GM21723 (cell line): ENCODE results near the gene SYK.

Experiments used
- ATAC-seq: cut with Tn5 transposase; IDR thresholded peaks from one replicate; pipeline ENCODE4 v1.9.1; 2021; ENCODE audit warnings: mild to moderate bottlenecking, moderate library complexity; ENCODE audit not compliant: unreplicated experiment

The SYK gene

DNA sequence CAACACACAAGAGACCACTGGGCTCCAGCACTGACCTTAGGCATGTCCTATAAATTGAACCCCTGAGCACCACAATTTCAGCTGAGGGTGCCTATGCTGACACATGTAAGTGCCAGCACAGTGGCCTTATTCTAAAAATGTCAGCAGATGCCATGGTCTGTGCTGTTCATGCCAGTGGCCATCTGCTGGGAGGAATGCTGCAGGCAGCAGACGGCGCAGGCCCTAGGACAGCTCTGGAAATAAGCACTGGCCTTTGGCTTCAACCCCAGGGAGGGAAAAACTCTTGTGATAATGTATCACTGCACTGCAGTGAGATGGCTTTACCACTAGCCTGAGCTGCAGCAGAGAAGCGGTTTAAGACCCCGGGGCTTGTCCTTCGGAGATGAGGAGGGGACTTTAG lies 98.5 kb downstream of the SYK start:
- ATAC-seq: no peak

DNA sequence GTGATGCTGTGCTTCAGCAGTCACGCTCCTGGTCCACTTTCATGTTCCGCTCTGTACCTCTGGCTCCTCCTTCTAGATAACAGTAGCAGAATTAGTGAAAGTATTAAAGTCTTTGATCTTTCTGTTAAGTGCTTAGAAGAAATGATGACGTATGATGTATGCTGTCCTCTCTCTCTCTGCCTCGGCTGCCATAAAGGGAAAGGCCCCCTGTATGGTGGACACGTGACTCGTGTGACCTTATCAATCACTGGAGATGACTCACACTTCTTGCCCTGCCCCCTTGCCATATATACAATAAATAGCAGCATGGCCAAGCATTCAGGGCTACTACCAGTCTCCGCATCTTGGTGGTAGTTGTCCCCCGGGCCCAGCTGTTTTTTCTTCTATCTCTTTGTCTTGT lies 100.3 kb downstream of the SYK start:
- no peak for ATAC-seq

DNA sequence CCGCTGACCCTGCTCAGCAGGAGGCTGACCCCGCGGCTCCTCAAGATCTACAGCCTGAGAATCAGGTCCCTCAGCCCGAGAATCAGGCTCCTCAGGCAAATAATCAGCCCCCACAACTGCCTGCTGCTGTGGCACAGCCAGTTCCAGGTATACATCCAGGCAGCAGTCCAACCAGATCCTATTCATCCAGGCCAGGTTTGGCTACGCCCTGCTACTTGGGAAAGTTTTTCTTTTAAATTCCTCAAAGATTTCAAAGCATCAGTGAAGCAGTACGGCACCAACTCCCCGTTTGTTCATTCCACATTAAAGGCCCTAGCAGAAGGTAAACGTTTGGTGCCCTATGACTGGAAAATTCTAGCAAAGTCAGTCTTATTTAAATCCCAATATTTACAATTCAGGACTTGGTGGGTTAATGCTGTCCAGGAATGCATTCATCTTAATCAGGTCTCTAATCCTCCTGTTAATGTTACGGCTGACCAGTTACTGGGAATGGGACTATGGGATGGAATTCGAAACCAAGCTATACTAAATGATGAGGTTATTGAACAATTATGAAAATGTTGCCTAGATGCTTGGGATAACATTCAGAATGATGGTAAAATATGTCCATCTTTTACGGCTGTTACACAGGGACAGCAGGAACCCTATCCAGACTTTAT lies 102.3 kb downstream of the SYK start:
- ATAC-seq: no peak

DNA sequence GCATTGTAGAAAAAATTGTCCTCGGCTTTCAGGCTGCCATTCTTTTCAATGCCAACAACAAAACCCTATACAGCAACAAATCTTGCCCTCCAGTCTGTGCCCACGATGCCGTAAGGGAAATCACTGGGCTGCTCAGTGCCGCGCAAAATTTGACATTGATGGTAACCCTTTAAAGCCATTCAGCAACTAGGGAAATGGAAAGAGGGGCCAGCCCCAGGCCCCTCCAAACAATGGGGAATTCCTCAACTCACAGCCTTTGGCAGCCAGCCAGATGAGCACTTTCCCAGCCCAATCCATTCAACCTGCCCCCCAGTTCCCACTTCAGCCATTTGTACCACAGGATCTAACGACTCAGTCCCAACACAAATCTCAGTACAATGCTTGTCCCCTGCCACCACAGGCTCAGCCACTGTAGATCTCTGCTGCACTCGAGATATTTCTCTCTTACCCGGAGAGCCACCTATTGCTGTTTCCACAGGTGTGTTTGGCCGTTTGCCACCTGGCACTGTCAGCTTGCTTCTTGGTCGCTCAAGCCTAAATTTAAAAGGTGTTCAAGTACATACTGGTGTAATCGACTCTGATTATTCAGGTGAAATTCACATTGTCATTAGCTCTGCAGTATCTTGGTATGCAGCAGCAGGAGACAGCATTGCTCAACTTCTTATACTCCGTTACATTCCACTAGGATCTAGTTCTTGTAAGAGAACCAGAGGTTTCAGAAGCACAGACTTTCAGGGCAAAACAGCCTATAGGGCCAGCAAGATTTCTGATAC lies 103.3 kb downstream of the SYK start:
- no peak for ATAC-seq

DNA sequence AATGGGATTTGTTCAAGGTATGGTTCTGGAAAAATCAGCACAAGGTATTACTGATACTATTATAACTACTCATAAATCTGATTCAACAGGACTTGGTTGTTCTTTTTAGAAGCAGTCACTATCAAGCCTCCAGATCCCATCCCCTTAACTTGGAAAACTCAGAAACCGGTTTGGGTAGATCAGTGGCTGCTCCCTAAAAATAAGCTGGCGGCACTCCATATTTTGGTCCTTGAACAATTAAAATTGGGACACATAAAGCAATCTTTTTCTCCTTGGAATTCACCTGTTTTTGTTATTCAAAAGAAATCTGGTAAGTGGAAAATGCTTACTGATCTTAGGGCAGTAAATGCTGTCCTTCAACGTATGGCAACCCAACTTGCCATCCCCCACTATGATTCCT lies 104.2 kb downstream of the SYK start:
- no peak for ATAC-seq

DNA sequence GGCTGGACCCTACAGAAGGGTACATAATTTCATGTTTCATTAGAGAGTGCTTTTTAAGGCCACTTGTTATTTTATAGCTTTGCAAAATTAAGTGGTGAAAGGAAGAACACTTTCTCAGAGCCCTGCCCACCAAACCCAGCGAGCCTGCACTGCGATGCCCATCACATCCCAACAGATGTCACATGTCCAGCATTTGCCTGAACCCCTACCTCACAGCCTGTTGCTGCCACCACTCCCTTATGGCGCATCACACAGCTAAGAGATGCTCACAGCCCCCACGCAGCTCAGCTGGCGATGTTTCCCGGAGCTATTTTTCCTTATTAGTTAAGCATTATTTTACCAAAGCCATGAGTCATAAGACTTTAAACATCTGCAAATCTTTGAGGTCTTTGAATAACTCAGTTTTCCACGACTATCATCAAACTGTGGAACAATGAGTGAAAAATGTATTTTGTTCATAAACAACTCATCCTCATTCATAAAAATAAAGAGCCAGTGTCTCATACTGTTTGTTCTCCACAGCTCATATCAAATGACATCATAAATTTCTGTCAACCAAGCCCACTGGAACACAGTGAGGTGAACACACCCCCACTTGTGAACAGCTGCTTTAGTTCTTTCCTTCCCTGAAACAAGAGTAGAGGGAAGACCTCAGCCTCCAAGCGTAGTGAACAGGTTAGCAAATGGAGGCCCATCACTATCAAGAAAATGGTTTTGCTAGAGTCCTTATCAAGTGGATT lies 104.9 kb downstream of the SYK start:
- no peak for ATAC-seq

DNA sequence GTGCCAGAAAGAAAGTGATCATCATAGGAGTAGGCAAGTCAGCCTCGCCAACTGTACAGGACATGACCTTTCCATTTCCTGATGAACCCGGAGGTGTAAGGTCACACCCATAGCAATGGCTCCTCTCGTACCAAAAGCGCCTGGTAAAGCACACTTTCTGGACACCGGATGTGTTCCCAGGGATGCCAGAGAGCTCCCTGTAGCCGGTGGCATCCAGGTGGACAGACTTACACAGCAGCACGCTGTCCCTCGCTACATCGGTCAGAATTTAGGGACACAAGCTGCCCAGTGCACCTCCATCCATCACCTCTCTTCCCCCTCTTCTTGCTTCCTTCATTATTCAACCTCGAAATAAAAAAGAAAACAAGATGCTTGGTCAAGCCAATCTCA lies 105.4 kb downstream of the SYK start:
- ATAC-seq: no peak

DNA sequence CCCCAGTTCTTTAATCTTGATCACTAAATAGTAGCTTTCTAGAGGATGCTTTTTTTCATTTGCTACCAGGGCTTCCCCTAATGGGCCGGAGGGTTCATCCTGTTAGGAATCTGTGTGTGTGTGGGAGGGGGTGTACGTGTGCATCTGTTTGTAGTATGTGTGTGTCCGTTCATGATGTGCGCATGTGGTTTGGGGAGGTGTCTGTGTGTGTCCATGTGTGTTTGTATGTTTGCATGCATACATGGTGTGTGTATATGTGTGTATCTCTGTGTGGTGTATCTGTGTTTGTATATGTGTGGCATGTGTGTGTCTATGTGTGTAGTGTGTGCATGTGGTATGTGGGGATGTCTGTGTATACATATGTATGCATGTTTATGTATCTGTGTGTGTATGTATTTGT lies 106.2 kb downstream of the SYK start:
- no peak for ATAC-seq

DNA sequence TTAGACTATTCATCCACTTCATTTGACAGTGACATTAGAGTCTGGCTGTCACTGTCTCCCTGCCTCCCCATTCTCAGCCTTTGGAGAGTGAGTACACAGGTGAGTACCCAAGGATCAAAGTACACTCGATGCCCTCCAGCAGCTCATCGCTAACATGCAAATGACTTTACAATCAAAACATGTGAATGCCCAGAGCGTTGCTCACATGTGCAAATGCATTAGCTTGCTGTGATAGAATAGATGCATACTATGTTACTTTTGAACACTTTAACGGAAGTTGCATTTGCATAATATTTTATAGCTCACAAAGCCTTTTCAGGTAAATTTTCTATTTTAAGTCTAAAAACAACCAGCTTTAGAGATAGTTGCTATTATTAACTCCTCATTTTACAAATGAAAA lies 107.6 kb downstream of the SYK start:
- peak; percentile 58 for ATAC-seq

DNA sequence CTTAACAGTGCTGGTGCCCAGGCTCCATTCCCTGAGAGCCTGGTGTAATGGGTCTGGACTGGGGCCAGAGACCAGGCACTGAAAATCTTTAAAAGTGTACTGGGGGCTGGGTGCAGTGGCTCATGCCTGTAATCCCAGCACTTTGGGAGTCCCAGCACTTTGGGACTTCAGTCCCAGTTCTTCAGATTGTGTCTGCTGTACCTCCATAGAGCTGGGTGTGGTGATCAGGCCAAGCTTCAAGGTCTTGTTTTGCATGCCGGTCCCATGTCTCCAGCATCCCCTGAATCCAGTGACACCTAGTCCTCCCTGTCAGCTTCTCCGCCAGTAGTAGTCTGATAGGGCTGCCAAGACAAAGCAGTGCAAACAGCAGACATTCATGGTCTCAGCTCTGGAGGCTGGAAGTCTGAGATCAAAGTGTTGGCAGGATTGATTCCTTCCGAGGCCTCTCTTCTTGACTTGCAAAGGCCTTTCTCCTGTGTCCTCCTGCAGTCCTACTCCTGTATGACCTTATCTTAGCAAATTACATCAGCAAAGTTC lies 108.2 kb downstream of the SYK start:
- ATAC-seq: no peak

DNA sequence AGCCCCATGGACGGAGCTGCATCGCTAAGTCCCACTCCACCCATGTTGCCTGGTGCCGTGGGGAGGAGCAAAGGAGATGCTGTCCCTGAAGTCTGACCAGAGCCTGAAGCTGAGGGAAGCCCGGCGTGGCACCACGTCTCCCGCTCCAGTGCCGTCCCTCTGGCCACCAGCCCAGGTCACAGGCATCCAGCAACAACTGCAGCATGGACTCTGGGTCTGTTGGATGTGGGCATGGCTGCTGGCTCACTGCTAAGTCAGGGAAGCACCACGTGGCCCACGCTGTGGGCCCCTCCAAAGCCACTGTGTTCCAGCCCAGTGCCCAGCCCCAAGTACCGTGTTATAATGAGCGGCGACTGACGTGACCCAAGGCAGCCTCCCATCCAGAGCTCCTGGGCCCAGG lies 112.6 kb downstream of the SYK start:
- no peak for ATAC-seq

DNA sequence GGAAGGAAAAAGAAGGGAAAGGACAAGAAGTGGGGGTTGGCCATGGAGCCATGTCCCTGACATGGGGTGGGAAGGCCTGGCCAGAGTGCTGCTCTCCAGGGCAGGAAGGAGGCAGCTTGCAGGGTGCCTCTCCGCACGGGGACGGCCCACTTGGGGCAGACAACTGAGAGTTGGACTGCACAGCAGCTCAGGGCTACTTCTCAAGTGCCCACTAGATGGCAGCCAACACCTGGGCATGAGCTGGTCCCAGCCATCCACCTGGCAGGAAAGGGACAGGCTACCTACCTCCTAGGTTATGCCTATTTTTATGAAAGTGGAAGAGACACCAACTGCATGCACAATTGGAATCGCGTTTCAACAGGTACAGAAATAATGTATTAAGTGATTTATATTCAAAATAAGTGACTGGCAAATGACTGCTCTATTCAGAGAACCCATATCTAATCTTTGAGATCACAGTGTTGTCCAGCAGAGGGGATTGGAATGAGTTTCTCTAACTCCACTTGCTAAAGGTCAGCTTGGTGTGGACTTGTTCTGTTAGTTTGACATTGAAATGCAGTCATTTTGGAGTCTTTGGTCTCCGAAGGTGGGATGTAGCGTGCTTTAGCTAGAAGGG lies 113.4 kb downstream of the SYK start:
- peak; percentile 88 for ATAC-seq

DNA sequence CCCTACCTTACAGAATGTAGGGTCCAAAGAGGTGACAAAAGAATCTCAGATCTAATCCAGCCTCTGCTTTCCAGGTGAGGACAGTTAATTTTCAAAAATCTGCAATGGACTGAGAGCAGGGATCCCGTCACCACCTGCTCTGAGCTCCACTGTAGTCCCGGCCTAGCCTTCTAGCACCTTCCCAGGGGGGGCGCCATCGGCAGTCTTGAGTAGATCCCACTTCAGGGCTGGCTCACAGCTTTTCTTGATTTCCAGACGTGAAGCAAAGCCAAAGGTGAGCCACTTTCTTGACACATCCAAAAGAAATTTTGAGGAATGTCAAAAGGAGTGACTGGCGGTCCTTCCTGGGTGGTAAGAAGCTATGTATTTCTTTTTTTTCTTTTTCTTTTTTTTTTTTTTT lies 114.1 kb downstream of the SYK start:
- no peak for ATAC-seq

DNA sequence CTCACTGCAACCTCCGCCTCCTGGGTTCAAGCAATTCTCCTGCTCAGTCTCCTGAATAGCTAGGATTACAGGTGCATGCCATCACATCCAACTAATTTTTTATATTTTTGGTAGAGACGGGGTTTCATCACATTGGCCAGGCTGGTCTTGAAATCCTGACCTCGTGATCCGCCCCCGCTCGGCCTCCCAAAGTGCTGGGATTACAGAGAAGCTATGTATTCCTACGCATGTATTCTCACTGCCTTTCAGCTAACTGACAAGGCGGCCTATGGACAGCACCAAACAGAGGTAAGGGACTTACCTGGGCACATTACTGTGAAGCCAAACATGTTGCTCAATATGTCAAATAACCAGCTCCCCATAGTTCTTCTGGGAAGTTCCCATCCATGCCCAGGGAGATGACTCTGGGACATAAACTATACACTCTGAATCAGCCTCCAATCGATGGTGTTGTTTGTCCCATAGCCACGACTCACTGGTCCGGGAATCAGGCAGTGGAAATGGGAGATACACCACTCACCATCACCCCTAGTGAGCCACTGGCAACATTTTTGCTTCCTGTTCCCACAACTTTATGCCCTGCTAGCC lies 114.6 kb downstream of the SYK start:
- no peak for ATAC-seq

DNA sequence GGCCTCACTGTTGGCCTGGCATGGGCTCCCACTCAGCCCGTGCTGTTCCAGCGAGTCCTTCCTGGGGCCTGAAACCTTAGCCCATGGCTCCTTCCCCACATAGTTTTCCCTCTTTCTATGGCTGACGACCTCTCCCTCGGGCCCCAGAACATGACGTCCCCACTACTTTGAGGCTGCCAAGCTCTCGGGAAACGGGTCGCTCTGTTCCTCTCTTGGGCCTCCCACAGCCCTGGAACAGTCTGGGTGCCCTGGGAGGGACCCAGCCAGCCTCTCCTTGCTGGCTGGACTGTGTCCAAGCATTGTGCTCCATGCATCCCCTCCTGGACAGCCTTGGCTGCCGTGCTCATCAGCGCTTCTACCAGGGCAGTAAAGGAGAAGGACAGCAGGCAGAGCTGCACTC lies 118.3 kb downstream of the SYK start:
- no peak for ATAC-seq

DNA sequence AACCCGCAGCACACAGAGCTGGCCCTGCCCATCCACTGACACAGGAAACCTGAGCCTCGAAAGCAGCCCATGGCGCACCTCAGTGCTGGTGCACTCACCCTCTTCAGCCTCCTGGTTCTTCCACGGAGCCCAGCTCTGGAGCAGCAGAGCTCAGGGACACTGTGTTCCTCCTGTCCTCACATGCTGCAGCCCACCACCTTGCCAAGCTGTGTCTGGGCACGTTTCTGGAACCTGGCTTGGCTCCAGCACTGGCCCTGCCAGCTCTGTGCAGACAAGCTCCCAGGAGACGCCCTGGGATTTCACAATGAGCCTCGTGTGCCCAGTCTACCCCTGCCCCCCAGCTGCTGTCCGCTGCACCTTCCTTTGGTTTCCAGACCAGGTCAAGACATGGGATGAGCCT lies 119.5 kb downstream of the SYK start:
- no peak for ATAC-seq

DNA sequence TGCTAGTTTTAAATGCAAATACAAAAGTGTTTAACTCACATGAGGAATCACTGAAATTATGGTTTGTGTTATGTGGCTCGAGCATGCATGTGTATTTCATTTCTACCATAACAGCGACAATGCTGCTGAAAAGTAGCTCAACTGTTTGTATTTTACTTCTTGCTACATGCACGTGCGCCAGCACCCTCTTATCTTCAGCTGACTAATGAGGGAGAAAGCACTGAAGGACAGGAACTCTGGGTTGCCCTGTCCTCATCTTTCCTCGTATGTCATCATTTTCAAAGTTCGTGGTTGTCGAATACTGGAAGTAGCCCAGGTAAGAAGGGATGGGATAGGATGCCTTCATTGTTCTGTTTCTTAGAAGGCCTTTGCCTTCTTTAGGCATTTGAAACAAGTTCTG lies 120.3 kb downstream of the SYK start:
- no peak for ATAC-seq

DNA sequence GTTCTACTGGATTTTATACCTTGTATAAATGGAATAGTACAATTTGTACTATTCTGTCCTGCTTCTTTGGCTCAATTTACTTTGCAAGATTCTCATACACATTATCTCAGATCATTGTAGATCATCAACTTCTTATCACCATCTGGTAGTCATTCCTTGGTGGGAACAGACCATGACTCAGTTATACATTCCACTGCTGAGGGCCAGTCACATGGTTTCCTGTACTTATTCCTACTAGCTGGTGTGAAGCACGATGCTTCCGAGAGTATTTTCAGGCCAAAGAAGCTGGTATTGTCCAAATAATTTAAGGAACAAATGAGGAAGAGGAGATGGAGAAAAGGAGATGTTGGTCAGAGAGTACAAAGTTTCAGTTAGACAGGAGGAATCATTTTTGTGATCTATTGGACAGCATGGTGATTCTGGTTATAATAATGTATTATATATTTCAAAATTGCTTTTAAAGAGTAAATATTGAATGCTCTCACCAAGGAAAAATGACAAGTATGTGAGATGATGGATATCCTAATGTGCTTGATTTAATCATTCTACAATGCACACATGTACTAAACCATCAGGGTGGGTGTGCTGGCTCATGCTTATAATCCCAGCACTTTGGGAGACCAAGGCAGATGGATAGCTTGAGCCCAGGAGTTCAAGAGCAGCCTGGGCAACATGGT lies 124.1 kb downstream of the SYK start:
- no peak for ATAC-seq

DNA sequence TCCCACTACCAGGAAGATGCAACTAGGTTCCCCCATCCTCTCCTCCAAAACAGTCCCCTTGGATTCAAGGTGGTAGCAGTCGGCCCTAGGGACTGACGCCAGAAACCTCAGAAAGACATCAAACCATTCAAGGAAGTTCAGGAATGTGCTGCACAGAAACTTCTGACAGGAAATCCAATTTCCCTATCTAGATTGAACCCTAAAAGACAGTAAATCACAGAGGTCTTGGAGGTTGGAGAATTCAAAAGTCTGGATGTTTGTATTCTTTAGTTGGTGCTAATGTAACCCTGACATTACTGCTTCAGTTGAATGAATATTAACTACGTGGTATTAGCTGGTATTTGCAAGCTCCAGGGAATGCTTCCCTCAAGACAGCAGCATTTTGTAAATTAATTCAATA lies 125.3 kb downstream of the SYK start:
- ATAC-seq: no peak

DNA sequence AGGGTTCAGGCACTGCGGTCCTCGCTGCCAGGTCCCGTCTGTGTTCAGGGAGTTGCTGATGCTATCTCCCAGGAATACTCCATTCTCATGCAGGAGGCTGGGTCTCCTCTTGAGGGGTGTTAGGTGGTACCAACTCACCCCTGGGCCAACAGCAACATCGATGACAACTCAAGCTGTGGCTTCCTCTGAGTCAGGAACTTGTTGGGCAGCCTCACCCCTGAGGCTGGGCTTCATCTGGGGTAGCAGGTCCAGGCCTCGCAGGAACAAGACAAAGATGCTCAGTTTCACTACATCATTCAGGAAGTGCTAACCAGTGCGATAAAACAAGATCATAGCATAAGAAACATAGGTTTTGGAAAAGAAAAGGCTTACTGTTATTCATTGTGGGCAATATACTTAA lies 125.9 kb downstream of the SYK start:
- ATAC-seq: no peak

DNA sequence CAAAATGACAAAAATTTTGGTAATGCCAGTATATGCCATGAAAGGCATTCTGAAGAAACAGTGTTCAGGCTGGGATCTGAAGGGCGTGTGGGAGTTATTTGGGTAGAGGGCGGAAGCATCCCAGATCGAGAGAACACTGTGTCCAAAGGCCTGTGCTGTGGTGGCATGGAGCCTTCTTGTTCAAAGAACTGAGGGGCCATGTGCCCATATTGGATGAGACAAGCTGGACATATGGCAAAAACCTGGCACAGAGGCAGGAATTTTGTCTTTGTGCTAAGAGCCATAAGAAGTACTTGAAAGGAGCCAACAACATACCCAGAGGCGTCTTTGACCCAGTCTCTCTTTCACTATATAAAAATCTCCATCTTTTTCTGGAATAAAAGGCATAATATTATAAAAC lies 128.0 kb downstream of the SYK start:
- ATAC-seq: no peak
